DND-41 (cell line): Measurements from ENCODE around the gene CCDC192.
A peak's percentile ranks its signal among the peaks of the same experiment; 100 is the strongest.

ENCODE experiments used
- EZH2 ChIP-seq: IDR thresholded peaks from 3 replicates; pipeline ENCODE4 v1.6.1; 2012; ENCODE audit warnings: borderline replicate concordance, low read depth, mild to moderate bottlenecking, moderate library complexity, low read length, inconsistent platforms; ENCODE audit not compliant: severe bottlenecking
- TF ChIP-seq, protein P1 (sequence below): IDR thresholded peaks from 2 replicates; pipeline ENCODE4 v1.5.1; 2012; ENCODE audit warnings: borderline replicate concordance, low read length, moderate library complexity, mild to moderate bottlenecking; ENCODE audit not compliant: poor library complexity, severe bottlenecking; ENCODE audit errors: extremely low read depth

DNA sequence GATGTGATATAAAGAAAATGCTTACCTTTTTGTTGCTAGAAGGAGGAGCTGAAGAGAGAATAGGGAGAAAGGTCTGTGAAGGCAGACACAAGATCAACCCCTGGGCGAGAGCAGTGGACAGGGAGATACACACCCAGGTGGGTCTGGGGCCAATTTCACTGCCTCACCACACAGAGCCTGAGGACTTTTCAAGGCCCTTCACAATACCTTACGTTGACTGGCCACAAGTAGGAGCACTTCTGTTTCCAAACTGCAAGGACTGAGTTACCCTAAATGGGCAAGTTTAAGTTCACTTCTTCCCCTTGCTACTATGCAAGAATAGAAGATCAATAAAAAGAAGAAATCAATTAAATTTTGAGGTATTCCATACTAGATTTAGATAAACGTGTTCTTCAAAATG lies 205.9 kb downstream of the CCDC192 start:
- TF ChIP-seq, protein P1, sequence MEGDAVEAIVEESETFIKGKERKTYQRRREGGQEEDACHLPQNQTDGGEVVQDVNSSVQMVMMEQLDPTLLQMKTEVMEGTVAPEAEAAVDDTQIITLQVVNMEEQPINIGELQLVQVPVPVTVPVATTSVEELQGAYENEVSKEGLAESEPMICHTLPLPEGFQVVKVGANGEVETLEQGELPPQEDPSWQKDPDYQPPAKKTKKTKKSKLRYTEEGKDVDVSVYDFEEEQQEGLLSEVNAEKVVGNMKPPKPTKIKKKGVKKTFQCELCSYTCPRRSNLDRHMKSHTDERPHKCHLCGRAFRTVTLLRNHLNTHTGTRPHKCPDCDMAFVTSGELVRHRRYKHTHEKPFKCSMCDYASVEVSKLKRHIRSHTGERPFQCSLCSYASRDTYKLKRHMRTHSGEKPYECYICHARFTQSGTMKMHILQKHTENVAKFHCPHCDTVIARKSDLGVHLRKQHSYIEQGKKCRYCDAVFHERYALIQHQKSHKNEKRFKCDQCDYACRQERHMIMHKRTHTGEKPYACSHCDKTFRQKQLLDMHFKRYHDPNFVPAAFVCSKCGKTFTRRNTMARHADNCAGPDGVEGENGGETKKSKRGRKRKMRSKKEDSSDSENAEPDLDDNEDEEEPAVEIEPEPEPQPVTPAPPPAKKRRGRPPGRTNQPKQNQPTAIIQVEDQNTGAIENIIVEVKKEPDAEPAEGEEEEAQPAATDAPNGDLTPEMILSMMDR = peak; percentile 48
- TF ChIP-seq EZH2 = no peak
